HG03025 (cell line): ENCODE measurements around the gene NCL.

ENCODE experiments used
- ATAC-seq: cut with Tn5 transposase; IDR thresholded peaks from one replicate; pipeline ENCODE4 v1.9.1; 2021; ENCODE audit warnings: mild to moderate bottlenecking, moderate library complexity; ENCODE audit not compliant: unreplicated experiment, low FRiP score

NCL gene, protein sequence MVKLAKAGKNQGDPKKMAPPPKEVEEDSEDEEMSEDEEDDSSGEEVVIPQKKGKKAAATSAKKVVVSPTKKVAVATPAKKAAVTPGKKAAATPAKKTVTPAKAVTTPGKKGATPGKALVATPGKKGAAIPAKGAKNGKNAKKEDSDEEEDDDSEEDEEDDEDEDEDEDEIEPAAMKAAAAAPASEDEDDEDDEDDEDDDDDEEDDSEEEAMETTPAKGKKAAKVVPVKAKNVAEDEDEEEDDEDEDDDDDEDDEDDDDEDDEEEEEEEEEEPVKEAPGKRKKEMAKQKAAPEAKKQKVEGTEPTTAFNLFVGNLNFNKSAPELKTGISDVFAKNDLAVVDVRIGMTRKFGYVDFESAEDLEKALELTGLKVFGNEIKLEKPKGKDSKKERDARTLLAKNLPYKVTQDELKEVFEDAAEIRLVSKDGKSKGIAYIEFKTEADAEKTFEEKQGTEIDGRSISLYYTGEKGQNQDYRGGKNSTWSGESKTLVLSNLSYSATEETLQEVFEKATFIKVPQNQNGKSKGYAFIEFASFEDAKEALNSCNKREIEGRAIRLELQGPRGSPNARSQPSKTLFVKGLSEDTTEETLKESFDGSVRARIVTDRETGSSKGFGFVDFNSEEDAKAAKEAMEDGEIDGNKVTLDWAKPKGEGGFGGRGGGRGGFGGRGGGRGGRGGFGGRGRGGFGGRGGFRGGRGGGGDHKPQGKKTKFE

DNA sequence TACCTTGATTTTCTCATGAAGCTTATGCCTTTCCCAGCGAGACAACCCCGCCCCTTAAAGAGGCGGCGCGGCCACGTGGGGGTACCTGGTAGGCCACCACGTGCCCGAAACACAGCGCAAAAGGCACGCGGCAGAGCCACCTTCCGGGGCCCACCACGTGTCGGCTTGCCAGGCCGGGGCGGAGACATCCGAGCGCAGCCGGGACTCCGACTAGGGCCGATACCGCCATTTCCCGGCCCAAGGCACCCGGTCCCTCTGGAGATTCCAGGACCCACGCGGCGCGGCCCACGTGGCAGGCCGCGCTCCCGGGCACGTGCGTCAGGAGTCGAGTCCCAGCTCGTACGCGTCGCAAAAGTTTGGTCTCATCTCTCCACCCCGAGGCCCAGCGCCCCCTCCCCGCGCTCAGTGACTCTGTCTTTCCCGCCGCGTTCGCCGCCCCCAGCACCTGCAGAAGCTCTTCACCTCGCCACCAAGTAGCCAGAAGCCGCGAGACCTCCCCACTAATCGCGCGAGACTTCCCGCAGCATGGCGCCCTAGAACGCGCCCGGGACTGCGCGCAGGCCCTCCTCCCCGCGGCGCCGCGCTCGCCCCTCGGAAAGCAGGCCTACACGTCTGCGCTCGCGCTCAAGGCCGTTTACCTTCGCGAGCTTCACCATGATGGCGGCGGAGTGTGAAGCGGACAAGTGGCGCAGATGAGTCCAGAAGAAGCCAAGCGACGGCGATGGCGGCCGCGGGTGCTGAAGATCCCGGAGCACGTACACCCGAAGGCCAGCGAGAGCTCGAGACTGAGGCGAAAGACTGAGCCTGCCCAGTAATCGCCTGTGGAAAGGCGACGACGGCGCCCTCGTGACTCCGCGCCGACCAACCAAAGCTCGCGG lies at the start of gene NCL:
Gene NCL, minus strand, starts transcription at position 787 of the 878 bp plus-strand sequence. Its CDS starts 131 bp downstream, at position 656.
- peak; percentile 88 for ATAC-seq

DNA sequence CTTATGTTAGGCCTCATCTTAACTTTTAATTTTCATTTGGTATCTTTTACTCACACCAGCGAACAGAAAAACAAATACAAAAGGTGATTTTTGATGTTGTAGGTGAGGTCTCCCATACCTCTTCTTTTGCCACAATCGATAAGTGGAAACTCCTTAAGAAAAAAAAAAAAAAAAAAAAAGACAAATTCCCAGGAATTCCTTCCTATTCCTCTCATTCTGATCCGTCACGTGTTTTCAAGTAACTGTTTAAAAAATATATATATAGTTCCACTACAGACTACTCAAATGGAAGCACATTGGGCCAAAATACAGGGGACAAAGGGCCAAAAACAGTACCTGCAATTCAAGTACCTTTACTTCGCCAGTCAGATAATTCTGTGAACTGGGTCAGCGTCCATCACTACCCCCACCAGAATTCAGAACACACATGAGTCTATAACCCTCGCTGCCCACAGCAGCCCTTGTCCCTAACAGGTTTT lies 49.5 kb upstream of the NCL start:
- ATAC-seq: no peak

DNA sequence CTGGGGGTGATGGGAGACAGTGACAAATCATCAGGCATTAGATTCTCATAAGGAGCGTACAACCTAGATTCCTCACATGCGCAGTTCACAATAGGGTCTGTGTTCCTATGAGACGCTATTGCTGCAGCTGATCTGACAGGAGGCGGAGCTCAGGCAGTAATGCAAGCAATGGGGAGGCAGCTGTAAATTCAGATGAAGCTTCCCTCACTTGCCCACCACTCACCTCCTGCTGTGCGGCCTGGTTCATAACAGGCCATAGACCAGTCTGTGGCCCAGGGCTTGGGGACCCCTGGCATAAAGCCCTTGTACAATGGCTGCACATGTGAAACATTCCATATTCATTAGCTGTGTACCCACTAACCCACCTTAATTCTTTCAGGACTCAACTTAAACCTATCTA lies 47.9 kb upstream of the NCL start:
- no peak for ATAC-seq

DNA sequence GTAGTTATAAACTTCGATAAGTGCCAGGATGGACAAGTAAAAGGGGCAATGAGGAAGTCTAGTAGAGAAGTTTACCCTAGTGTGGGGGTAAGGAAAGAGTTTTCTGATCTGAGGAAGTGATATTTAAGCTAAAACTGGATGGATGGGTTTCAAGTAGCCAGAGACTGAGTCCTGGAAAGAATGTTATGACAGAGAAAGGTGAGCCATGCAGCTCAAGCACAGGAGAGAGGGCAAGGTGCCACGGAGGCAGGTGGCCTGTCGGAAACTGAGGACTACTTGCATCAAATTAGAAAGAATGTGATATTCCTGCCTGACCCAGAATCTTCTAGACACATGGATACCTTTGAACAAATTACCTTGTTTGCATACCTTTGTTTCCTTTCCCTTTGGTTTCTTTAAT lies 39.5 kb upstream of the NCL start:
- no peak for ATAC-seq

DNA sequence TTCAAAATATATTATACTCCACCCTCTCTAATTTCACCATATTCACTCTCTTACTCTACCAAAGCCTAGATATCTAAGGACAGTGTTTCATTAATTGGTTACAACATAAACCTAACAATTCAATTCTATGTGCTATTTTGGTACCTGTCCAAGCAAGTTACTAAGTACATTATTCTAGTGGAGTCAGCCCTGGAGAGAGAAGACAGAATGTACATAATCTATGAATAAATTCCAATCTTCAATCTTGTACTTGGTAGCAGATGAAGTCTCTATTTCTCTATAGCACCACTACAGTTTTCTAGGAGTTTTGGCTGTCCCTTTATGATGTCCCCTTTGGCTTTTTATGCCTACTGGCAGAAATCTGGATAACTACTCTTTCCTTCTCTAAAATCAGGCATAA lies 38.3 kb upstream of the NCL start:
- ATAC-seq: no peak

DNA sequence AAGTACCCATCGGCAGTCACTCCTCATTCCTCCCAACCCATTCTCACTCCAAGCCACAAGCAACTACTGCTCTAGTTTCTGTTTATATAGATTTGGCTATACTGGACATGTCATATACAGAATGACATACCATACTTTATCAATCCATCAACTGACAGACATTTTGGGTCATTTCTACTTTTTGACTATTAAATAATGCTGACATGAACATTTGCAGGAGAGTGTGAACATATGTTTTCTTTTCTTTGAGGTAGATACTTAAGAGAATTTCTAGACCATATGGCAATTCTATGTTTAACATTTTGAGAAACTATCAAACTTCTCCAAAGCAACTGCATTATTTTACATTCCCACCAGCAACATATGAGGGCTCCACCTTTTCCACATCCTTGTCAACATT lies 33.4 kb upstream of the NCL start:
- no peak for ATAC-seq

DNA sequence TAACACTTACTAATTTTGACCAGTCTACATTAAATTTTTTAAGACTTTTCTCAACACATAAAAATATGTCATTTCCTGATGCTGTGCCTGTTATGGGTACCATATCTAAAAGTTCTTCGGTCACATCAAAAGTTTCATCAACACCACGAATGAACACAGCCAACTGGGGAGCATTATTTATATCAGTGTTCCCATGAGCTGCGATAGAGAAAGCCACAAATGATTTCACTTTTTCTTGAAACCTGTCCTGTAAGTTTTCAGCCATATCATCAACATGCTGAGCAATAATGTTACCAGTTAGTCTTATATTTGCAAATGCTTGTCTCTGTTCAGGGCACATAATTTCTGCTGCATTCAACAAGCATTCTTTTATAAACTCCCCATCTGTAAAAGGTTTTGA lies 30.4 kb upstream of the NCL start:
- no peak for ATAC-seq

DNA sequence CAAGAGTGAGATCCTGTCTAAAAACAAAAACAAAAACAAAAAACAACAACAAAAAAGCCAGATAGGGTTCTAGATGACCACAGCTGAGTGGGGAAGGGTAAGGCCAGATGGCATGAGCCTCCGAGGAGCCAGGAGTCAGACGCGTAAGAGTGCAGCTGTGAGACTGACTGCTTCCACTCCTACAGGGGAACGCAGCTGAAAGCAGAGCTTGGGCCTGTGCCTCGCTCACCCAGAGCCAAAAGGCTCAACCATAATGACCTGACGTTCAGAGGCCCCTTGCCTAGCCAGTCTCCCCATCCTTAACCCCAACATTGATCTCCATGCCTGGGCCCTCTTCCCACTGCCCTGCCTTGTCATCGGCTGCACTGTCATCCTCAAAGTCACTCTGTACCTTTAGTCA lies 26.5 kb upstream of the NCL start:
- ATAC-seq: no peak

DNA sequence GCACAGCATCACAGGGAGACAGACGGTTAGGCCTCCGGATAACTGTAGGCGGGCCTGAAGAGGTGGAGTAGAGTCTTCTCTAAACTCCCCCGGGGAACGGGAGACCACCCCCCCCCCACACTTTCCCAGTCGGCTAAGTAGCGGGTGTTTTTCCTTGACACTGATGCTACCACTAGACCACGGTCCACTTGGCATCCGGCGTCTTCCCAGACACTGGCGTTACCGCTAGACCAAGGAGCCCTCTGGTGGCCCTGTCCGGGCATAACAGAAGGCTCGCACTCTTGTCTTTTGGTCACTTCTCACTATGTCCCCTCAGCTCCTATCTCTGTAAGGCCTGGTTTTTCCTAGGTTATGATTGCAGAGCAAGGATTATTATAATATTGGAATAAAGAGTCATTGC lies 25.7 kb upstream of the NCL start:
- no peak for ATAC-seq

DNA sequence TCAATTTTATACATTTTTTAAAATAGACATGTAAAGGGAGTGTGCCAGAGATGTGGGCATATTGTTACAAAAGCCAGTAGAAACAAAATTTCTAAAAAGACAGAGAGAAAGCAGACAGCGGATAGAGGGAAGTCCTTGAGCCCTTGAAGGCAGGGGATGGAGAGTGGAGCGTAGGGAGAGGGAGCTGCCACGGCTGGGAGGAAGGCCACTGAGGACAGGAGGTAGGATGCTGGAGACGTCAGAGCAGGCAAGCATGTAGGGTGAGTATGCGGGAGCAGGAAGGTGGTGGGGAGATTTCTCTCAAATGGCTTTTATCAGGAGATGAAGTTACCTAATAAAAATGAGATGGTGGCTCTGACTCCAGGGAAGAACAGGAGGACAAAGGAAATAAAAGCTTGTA lies 24.0 kb upstream of the NCL start:
- no peak for ATAC-seq

DNA sequence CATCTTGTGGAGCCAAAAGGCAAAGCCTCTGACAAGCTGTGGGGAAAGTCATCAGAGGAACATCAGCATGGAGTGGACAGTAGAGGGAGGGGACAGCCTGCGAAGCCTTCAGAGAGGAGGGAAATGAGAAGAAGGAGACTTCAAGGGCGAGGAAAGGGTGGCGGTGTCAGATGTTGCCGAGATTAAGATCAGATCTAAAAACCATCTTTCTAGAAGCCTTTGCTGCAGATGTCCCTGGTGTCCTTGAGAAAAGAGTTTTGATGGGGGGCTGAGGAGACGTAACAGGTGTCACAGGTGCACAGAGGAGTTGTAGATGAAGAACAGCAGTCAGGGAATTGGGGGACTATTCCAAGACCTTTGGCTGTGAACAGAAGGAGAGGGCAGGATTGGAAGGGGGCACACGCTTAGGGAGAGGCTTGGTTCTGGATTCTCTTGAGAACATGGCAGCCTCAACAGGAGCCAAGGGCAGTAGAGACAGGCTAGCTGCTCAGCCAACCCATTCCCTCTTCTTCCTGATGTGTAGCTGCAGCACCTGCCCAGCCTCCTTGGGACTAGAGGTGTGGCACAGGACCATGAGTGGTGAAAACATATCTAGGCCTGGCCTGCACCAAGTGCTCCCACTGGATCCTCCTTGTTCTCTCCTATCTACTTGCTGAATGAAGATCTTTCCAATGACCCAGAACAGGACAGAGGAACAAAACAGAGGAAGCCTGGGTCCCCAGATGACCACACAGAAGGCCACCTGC lies 22.7 kb upstream of the NCL start:
- ATAC-seq: no peak

DNA sequence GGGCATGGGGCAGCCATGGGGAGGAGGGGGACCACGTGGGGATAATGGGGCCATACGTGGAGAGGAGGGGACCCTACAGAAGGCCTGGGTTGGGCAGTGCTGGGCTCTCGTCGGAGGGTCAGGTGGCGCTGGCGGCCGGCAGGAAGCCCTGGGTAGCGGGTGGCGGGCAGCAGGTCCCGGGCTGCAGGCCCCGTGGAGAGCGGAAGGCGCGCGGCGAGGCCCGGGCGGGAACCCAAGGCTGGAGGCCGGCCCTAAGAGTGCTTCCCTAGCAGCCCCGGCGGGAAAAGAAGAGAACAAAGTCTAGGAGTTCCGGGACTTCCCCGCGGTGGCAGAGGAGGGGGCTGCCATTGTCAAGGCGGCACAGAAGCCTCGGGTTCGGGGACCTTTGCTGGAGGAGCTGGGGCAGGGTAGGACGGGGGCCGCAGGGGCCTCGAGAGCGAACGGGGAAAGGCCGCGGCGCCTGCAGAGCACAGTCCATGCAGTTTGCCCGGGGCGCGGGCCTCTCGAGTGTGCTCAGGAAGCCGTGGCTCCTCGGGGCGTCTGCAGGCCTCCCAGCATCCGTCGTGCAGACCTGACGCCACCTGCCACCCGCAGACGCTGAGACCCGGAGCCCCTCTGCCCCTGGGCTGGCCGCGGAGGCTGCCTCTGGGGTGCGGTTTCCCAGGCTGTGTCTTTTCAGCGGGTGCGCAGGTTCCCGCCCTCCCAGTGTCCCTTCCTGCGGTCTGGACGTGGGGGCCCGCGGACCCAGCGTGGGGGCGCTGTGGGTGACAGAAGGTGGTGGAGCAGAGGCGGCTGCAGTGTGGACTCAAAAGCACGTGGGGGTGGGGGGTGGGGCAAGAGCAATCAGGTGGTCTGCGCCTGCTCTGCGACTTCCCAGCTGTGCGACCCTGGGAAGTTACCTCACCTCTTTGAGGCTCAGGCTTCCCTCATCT lies 19.4 kb upstream of the NCL start:
- no peak for ATAC-seq

DNA sequence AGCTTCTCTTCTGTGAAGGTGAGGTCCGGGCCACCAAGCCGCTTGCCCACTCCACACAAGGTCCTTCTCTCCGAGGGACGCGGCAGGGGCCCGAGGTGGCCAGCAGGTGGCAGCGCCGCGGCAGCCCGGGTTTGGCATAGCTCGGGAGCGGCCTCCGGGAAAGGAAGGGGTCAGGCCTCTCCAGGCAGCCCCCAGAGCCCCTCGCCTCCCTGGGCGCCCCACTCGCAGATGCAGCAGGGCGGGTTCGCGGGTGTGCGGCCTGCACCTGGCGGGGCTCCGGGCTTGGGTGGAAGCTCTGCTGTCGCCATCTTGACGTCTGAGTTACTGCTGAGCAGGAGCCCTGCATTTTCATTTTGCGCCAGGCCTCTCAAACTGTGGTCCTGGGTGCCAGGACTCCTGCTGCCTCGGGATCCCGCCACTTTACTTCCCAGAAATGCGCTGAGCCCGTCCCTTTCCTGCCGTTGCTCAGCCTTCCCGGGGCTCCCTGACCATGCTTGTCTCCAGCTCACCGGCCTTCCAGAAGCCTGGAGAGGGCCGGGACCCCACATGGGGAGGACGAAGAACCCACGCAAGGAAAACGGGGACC lies 18.6 kb upstream of the NCL start:
- no peak for ATAC-seq

DNA sequence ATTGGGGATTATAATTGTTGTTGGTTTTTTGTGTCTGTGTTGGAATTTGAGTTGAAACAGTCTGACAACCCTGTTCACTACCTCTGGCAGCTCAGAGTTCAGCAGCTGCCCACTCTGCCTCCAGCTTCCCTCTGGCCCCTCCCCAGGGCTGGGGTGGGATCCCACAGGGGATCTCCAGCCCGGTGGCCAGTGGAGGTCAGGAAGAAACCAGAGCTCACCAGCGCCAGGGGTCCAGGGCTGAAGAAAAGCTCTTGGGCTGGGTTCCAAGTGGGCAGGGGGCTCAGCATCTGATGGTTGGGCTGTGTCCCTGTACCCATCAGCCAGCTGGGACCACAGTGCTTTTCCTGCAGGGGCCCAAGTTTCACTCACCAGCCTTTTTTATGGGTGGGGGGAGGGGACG lies 16.5 kb upstream of the NCL start:
- ATAC-seq: no peak

DNA sequence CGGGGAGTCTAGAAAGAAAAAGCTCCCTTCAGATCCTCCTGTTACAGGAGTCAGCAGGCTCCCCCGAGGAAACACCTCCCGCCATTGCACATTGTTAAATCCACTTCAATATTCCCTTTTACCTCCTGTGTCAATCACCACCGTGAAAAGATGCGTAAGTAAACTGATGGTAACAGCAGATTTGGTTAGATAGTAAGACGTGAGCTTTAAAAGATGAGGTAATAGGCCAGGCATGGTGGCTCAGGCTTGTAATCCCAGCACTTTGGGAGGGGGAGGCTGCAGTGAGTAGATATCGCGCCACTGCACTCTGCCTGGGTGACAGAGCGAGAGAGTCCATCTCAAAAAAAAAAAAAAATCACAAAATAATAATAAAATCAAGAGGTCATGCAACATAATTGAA lies 15.2 kb upstream of the NCL start:
- no peak for ATAC-seq

DNA sequence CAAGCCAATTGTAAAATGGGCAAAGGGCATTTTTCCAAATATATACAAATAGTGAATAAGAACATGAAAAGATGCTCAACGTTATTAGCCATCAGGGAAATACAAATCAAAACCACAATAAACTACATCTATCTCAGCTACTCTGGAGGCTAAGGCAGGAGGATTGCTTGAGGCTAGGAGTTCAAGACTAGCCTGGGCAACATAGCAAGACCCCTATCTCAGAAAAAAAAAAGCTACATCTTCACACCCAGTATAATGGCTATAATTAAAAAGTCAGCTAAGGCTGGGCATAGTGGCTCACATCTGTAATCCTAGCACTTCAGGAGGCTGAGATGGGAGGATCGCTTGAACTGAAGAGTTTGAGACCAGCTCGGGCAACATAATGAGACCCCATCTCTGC lies 12.6 kb upstream of the NCL start:
- no peak for ATAC-seq

DNA sequence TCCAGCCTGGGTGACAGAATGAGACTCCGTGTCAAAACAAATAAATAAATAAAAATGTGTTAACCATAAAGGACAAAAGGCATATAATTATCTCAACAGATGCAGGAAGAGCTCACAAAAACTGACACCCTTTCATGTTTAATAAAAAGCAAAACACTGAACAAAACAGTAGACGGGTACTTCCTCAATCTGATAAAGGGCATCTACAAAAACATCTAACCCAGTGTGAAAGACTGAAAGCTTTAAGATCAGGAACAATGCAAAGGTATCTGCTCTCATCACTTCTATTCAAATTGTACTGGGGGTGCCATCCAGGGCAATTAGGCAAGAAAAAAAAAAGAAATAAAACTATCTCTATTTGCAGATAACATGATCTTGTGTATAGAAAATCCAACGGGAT lies 11.7 kb upstream of the NCL start:
- no peak for ATAC-seq

DNA sequence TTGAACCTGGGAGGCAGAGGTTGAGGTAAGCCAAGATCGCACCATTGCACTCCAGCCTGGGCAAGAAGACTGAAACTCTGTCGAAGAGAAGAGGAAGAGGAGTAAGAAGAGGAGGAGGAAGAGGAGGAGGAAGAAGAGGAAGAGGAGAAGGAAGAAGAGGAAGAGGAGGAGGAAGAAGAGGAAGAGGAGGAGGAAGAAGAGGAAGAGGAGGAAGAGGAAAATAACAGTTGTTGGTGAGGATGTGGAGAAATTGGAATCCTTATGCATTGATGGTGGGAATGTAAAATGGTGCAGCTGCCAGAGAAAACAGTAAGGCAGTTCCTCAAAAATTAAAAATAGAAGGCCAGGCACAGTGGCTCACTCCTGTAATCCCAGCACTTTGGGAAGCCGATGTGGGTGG lies 8.5 kb upstream of the NCL start:
- ATAC-seq: no peak
